A549 treated with dexamethasone at 1 μM for 4 hours (cell line): ENCODE results near the gene OR5H1. TPM values are rescaled to one million over a fixed set of nuclear protein-coding genes. Genes with fewer than 3 reads are reported as not detected.

Source experiments
- total RNA-seq: library from RNA; stranded (reverse); fragments of 200-300 nt; extraction: Qiagen RNA extraction; gene quantifications from 5 replicates; pipeline ENCODE4 v1.2.3, GENCODE V29; 2022

OR5H1 gene
- not detected in 5 replicates for total RNA-seq

GRCh38 chr3:98130421-98130820 lies at the start of gene OR5H1:
Gene OR5H1 (plus strand): TSS chr3:98130721. CDS start chr3:98132698, 1,977 bp downstream.

GRCh38 chr3:98086873-98087272 lies 43.6 kb upstream of the OR5H1 start, which contains the start of gene OR5AC2:
Gene OR5AC2 (plus strand): TSS chr3:98087173. CDS start chr3:98087173, 0 bp downstream.

GRCh38 chr3:98147179-98147578 lies 16.7 kb downstream of the OR5H1 start, which contains the start of gene OR5H14:
Gene OR5H14 (plus strand): TSS chr3:98147479. CDS start chr3:98149386, 1,907 bp downstream.

GRCh38 chr3:98166396-98166795 lies 35.9 kb downstream of the OR5H1 start, which contains the start of gene OR5H15:
Gene OR5H15 (plus strand): TSS chr3:98166696. CDS start chr3:98168700, 2,004 bp downstream.

Other genes with a start within 250 kb of the OR5H1 start
- 31.4 to 34.0 TPM (median 32.4 TPM) in 5 replicates for gene RIOX2, start 158.3 kb upstream of the OR5H1 start, total RNA-seq
- not detected in 5 replicates for gene GABRR3, start 95.4 kb upstream of the OR5H1 start, total RNA-seq
- gene OR5AC2, start 43.5 kb upstream of the OR5H1 start, total RNA-seq = not detected in 5 replicates
- gene OR5H14, start 16.8 kb downstream of the OR5H1 start, total RNA-seq = not detected in 5 replicates
- gene OR5H15, start 36.0 kb downstream of the OR5H1 start, total RNA-seq = not detected in 5 replicates
- not detected in 5 replicates for gene OR5H6, start 133.5 kb downstream of the OR5H1 start, total RNA-seq
- gene OR5H2, start 151.8 kb downstream of the OR5H1 start, total RNA-seq = not detected in 5 replicates
- not detected in 5 replicates for gene OR5K4, start 223.1 kb downstream of the OR5H1 start, total RNA-seq